HG02973 (cell line): Measurements from ENCODE around the gene PIP5K1C.

Source experiments
- ATAC-seq: cut with Tn5 transposase; IDR thresholded peaks from one replicate; pipeline ENCODE4 v1.9.1; 2021; ENCODE audit warnings: moderate library complexity; ENCODE audit not compliant: unreplicated experiment

Gene PIP5K1C

GRCh38 chr19:3613818-3614661 is 86.2 kb downstream of the PIP5K1C start:
- ATAC-seq, result no peak

DNA sequence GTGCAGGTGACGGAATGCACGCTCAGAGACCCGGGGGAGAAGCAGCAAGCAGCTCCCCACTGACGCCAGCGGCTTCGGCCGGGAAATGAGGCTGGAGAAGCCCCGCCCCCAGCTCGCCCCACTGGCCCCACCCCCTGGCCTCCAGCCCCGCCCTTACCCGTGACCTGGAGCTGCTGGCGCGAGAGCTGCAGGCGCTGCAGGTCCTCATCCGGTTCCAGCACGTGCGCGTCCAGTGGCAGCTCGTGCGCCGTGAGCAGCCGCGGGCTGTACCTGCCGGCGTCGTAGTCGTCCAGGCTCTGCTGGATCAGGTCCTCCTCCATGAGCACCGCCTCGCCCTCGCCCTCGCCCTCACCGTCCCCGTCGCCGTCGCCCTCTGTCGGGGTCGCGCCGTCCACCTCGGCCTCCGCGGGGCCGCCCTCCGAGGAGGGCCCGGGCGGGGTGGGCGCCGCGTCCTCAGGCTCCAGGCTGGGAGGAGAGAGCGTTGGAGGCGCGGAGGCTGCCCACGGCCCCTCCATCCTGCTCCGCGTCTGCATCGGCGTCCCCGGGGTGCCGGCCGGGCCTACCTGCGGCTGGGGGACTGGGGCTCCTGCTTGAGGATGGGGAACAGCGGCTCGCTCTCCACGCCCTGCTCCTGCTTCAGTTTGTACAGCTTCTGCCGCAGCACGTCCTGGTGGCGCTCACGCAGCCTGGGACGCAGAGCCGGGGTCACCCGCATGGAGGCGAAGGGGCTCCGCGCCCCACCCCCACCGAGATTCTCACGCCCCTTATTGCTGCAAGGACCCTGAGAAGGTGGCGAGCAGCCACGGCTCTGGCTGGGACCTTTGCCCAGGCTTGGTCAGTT is 87.1 kb downstream of the PIP5K1C start:
- ATAC-seq, result no peak

DNA sequence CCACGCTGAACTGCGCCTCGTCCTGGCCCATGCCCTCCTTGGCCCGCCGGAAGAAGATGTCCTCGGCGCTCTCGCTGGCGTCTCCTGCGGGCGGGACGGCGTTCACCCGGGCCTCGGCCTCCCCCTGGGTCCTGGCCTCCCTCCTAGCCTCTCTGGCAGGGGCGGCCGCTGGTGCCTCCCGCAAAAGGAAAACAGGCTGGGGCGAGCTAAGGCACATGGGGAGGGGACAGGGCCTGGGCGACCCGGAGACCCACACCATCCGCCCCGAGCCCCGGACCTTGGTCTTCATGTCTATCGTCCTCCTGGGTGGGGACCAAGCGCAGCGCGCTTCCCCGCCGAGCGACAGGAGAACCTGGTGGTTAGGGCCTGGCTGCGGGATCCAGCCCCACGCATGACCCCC is 87.9 kb downstream of the PIP5K1C start:
- no peak for ATAC-seq

DNA sequence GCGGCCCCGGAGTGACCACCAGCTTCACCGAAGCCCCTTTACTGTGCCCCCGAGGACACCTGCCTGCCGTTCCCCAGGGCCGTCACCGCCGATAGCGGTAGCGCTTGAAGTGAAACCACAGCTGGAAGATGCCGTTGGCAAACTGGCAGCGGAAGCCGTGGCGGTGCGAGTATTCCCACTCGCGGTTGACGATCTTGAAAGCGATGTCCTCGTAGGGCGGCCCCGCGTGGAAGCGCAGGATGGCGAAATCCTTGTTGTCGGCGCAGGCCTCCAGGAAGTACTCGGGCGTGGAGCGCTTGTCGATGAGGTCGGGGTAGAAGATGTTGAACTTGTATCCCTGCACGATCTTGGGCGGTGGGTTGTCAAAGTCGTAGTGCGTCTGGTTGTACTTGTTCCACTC is 88.4 kb downstream of the PIP5K1C start:
- no peak for ATAC-seq

DNA sequence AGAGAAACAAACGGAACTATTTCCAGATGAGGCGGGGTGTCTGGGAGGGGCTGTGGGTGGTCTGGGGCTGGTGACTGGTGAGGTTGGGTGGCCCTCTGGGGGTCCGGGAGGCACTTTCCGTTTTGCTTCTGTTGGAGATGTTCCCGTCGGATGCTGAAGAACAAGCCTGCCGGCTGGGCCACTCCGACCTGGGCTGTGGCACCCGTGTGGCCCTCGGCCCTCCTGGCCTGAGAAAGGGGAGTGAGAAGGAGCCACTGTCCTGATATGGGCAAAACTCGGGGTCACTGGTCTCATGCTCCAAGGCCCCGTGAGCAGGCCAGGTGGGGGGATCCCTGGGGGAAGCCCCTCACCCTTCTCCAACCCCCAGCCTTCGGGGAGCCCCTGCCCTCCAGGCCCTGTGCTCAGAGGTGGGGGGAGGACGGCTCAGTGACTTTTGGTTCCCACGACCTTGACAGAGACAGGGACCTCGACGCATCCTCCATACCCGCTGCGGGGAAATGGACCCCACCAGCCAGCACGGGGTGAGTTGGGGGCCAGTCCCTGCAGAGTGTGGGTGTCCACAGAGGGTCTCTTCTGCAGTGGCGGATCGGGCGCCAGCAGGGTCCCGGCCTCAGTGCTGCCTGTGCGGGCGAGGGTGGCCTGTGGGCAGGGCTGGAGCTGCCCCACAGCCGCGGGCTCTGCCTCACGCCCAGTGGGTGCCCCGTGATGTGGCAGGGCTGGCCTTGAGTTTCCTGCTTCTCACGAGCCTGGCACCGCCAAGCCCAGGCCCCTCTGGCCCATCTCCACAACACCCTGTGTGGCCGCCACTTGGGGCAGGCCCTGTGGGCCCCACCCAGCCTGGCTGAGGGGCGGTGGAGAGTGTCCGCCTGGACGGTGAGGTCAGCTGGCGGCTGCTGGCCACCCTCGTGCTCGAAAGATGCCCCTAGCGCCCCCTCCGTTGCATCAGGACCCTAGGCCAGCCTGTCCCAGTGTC is 89.2 kb downstream of the PIP5K1C start:
- no peak for ATAC-seq

DNA sequence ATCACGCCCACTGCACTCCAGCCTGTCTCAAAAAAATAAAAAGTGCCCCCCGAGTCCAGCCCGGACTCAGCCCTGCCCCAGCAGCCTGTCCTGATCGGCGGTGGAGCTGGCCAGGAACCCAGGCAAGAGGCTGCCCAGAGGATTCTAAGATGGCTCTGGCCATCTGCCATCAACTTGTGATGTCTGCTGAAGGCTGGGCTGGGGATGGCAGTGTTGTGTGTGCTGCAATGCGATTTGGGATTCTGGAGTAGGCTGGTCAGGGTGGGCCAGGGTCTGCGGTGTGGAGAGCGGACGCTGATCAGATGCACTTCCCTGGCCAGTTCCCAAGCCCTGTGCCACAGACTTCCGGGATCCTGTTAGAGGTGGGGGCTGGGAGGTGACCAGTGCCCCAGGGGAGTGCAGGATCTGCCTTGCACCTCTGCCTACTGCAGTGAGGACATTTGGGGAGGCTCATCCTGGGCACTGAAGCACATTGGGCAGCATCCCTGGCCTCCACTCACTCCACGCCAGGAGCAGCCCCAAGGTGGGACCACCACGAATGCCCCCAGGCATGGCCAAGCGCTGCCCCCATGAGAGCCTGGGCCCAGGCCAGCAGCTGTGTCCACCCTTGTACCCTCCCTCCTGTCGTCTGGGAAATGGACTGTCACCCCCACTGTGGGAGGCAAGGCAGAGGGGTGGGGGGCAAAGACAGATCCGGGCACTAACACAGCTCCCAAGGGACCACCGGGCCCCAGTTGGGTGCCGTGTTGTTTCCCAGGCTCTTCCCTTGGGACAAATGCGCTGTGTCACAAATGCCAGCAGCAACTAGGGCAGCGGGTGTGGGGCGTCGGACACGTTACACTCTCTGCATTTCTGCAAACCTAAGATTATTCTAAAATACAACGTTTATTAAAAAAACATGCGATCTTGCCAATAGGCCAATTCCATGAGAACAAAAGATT is 90.2 kb downstream of the PIP5K1C start:
- no peak for ATAC-seq

DNA sequence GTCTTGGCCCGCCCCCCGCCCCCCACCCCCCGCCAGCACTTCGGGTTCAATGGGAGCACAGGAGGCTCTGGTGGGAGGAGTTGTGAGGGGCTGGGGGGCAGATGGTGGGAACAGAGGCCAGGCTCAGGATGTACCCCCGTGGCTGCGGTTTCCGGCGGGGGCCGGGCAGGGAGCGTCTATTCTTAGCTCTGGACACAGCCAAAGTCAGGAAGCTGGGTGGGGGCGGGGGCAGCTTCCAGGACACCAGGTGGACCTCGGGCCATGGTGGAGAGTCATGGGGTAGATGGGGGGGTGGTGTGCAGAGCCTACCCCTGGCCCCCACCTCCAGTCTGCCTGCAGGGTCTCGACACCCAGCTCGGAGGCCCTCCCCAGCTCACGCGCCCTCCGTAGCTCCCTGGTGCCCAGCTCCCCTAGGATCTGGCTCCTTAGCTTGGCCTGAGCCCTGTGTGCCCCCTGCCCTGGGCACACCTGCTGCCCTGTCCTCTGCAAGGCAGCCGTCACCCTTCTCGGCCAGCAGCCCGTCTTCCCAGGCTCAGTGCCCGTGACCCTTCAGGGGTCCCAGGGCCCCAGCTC is 91.4 kb downstream of the PIP5K1C start:
- ATAC-seq, result no peak

GRCh38 chr19:3608079-3608641 is 92.1 kb downstream of the PIP5K1C start:
- ATAC-seq, result no peak

- no peak for ATAC-seq
Measured at GRCh38 chr19:3607303-3608078, 92.8 kb downstream of the PIP5K1C start.

GRCh38 chr19:3606690-3607289 is 93.5 kb downstream of the PIP5K1C start, which contains the start of gene TBXA2R:
TSS of gene TBXA2R (minus strand) at chr19:3606875. CDS start at chr19:3600634, 6,241 bp downstream.
- no peak for ATAC-seq

- ATAC-seq, result no peak
Measured at GRCh38 chr19:3606174-3606689, 94.0 kb downstream of the PIP5K1C start.

DNA sequence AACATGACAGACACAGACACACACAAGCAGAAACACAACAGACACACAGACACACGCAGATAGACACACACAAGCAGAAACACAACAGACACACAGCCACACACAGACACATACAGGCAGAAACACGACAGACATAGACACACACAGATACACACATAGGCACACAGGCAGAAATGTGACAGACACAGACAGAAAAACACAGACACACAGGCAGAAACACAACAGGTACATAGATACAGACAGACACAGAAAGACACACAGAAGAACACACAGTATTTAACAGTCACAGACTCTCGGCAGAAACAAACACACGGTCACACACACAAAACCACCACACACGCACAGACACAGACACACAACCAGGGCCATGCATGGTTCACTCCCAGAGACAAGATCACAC is 94.5 kb downstream of the PIP5K1C start:
- no peak for ATAC-seq

DNA sequence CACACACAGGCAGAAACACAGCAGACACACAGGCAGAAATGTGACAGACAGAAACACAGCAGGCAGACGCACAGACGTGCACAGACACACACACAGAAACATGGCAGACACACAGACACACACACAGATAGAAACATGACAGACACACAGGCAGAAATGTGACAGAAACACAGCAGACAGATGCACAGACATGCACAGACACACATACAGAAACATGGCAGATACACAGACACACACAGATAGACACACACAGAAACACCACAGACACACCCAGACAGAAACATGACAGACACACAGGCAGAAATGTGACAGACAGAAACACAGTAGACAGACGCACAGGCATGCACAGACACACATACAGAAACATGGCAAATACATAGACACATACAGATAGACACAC is 94.9 kb downstream of the PIP5K1C start:
- ATAC-seq, result no peak

GRCh38 chr19:3604987-3605343 is 95.3 kb downstream of the PIP5K1C start:
- no peak for ATAC-seq

GRCh38 chr19:3604227-3604986 is 95.9 kb downstream of the PIP5K1C start:
- ATAC-seq, result no peak

GRCh38 chr19:3603121-3603811 is 97.0 kb downstream of the PIP5K1C start:
- no peak for ATAC-seq
